ENCODE measurements around the gene C20orf204.

DNA sequence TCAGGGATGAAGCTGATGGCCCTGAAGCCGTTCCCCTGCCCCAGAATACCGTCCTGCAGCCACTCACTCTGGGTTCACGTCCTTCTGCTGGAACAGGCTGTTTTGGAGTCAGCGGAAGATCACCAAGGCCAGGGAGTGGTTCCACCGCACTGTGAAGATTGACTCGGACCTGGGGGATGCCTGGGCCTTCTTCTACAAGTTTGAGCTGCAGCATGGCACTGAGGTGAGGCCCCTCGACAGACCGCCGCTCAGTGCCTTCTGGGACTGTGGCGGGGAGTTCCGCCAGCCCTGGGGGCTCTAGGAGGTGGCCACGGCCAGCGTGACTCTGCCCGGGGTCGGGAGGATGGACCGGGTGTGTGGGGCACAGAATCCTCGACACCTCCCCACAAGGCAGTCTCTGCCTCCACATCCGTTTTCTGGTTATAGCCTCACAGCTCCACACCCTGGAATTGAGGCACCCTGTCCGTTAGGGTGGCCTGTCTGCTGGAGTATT lies 4.1 kb upstream of the C20orf204 start:
- TF ChIP-seq, protein P1, sequence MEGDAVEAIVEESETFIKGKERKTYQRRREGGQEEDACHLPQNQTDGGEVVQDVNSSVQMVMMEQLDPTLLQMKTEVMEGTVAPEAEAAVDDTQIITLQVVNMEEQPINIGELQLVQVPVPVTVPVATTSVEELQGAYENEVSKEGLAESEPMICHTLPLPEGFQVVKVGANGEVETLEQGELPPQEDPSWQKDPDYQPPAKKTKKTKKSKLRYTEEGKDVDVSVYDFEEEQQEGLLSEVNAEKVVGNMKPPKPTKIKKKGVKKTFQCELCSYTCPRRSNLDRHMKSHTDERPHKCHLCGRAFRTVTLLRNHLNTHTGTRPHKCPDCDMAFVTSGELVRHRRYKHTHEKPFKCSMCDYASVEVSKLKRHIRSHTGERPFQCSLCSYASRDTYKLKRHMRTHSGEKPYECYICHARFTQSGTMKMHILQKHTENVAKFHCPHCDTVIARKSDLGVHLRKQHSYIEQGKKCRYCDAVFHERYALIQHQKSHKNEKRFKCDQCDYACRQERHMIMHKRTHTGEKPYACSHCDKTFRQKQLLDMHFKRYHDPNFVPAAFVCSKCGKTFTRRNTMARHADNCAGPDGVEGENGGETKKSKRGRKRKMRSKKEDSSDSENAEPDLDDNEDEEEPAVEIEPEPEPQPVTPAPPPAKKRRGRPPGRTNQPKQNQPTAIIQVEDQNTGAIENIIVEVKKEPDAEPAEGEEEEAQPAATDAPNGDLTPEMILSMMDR (conservative IDR thresholded peaks at IDR 0.05 in 1 of 2, IDR thresholded peaks at IDR 0.05 in 1 of 2; ENCODE audit: extremely low read depth in 1 of 2, insufficient read depth in 1 of 2, low read depth in 1 of 2, low read length in 2 of 2), result no peak
- TF ChIP-seq EZH2 (IDR thresholded peaks at IDR 0.05; ENCODE audit: borderline replicate concordance, low read length), result no peak
